ENCODE measurements around the gene SLCO2B1.

DNA sequence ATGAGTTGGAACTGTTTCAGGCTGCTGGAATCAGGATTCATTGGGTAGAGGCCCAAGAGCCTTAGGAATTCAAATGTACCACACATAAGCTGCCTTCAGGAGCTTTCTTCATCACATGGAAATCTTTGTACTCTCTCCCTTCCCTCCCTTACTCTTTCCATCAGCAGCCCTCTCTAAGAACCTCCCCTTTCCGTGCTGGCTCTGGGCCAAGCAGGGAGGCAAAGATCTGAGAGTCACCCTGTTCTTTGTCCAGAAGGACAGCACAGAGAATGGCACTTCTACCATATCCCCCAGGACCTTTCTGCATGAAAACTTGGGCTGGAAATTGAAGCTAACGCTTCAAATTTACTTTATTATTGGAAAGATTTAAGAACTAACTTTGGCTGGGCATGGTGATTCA is 69.0 kb downstream of the SLCO2B1 start:
- TF ChIP-seq, protein P1, sequence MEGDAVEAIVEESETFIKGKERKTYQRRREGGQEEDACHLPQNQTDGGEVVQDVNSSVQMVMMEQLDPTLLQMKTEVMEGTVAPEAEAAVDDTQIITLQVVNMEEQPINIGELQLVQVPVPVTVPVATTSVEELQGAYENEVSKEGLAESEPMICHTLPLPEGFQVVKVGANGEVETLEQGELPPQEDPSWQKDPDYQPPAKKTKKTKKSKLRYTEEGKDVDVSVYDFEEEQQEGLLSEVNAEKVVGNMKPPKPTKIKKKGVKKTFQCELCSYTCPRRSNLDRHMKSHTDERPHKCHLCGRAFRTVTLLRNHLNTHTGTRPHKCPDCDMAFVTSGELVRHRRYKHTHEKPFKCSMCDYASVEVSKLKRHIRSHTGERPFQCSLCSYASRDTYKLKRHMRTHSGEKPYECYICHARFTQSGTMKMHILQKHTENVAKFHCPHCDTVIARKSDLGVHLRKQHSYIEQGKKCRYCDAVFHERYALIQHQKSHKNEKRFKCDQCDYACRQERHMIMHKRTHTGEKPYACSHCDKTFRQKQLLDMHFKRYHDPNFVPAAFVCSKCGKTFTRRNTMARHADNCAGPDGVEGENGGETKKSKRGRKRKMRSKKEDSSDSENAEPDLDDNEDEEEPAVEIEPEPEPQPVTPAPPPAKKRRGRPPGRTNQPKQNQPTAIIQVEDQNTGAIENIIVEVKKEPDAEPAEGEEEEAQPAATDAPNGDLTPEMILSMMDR (conservative IDR thresholded peaks at IDR 0.05 in 1 of 2, IDR thresholded peaks at IDR 0.05 in 1 of 2; ENCODE audit: extremely low read depth in 1 of 2, insufficient read depth in 1 of 2, low read depth in 1 of 2, low read length in 2 of 2) = no peak
- TF ChIP-seq EZH2 (IDR thresholded peaks at IDR 0.05; ENCODE audit: borderline replicate concordance, low read length) = no peak
